C4-2B (cell line): Measurements from ENCODE around the gene EML5.

Experiments used
- CTCF ChIP-seq: fragments of 450-650 bp; conservative IDR thresholded peaks from 2 replicates; pipeline ENCODE4 v1.5.1; 2017; ENCODE audit warnings: mild to moderate bottlenecking
- ZFX ChIP-seq: fragments of 450-650 bp; IDR thresholded peaks from 2 replicates; pipeline ENCODE4 v1.6.1; 2017

- TF ChIP-seq CTCF (no peak), ZFX (no peak)
These were observed 85.7 kb downstream of the EML5 start for GRCh38 chr14:88707088-88707487.
